ENCODE data around the gene FOXF1.

DNA sequence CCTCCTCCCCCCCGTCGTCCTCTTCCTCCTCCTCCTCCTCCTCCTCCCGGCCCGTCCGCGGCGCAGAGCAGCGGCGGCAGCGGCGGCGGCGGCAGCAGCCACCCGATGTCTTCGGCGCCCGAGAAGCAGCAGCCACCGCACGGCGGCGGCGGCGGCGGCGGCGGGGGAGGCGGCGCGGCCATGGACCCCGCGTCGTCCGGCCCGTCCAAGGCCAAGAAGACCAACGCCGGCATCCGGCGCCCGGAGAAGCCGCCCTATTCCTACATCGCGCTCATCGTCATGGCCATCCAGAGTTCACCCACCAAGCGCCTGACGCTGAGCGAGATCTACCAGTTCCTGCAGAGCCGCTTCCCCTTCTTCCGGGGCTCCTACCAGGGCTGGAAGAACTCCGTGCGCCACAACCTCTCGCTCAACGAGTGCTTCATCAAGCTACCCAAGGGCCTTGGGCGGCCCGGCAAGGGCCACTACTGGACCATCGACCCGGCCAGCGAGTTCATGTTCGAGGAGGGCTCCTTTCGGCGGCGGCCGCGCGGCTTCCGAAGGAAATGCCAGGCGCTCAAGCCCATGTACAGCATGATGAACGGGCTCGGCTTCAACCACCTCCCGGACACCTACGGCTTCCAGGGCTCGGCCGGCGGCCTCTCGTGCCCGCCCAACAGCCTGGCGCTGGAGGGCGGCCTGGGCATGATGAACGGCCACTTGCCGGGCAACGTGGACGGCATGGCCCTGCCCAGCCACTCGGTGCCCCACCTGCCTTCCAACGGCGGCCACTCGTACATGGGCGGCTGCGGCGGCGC is at the start of gene FOXF1:
- TF ChIP-seq YY1 (IDR thresholded peaks at IDR 0.05; ENCODE audit: insufficient read depth, insufficient read length) (no peak), ZNF274 (IDR thresholded peaks at IDR 0.05; ENCODE audit: low read depth, low read length) (no peak)

Measured in NT2/D1 (cell line).